ENCODE results near the gene FTL.

DNA sequence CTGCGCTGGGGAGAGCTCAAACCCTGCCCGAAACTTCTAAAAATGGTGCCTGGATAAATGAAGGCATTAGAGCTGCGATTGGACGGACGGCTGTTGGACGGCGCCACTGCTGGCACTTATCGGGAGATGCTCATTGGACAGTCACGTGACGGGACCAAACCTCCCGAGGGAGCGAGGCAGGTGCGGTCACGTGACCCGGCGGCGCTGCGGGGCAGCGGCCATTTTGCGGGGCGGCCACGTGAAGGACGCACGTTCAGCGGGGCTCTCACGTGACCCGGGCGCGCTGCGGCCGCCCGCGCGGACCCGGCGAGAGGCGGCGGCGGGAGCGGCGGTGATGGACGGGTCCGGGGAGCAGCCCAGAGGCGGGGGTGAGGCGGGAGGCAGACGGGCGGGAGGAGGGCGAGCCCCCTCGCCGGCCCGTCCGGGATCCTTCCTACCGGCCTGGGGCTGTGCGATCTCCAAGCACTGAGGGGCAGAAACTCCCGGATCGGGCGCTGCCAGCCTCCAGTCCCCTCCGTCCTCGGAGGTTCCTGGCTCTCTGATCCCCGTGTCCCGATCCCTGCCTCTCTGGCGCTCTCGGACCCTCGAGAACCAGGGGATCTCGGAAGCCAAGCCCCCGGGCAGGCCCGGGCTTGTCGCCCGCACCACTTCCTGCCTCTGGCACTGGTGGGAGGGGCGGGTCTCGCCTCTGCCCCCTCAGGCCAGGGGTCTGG, 10.4 kb upstream of the FTL start, which contains the start of gene BAX:
- TF ChIP-seq, protein P1, sequence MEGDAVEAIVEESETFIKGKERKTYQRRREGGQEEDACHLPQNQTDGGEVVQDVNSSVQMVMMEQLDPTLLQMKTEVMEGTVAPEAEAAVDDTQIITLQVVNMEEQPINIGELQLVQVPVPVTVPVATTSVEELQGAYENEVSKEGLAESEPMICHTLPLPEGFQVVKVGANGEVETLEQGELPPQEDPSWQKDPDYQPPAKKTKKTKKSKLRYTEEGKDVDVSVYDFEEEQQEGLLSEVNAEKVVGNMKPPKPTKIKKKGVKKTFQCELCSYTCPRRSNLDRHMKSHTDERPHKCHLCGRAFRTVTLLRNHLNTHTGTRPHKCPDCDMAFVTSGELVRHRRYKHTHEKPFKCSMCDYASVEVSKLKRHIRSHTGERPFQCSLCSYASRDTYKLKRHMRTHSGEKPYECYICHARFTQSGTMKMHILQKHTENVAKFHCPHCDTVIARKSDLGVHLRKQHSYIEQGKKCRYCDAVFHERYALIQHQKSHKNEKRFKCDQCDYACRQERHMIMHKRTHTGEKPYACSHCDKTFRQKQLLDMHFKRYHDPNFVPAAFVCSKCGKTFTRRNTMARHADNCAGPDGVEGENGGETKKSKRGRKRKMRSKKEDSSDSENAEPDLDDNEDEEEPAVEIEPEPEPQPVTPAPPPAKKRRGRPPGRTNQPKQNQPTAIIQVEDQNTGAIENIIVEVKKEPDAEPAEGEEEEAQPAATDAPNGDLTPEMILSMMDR (IDR thresholded peaks at IDR 0.05; ENCODE audit: insufficient read depth, low read depth, low read length): no peak
- TF ChIP-seq EZH2 (IDR thresholded peaks at IDR 0.05; ENCODE audit: insufficient read depth, low read length): no peak
